ENCODE measurements around the gene GIMAP8.
A peak's percentile ranks its signal among the peaks of the same experiment; 100 is the strongest.
"Not testable (repeated sequence)": the region's sequence is repeated elsewhere in the genome, so short reads cannot be mapped to it uniquely, and the experiment has no call there.

Gene GIMAP8

DNA sequence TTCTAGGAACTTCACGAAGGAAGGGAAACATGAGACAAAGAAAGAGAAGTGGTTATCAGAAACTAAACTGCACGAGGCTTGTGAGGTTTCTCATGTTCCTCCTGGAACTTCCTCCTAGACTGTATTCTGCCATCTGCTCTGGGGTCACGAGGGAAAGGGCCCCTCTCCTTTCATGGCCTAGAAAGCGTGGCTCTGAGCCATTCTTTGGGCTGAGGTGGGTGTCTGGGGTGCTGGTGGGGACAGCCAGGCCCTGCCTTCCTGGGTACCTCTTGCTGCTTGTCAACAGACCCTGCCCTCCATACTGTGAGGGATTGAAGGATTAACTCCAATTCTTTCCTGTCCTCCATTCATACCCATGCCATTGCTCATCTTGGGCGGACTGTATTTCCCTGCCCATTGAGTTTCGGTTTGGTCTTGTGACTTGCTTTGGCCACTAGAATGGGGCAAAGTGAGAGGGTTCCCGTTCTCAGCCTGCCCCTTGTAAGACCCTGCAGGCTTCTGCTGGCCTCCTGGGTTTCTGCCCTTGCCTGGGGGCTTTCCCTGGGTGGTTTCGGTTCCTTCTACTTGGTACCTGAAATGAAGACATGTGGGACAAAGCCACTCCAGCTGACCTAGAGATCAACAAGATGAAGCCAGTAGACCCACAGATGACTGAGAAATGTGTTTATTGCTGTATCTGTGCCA, 14.9 kb upstream of the GIMAP8 start:
- DNase-seq (ENCODE audit: low read depth): no peak

DNA sequence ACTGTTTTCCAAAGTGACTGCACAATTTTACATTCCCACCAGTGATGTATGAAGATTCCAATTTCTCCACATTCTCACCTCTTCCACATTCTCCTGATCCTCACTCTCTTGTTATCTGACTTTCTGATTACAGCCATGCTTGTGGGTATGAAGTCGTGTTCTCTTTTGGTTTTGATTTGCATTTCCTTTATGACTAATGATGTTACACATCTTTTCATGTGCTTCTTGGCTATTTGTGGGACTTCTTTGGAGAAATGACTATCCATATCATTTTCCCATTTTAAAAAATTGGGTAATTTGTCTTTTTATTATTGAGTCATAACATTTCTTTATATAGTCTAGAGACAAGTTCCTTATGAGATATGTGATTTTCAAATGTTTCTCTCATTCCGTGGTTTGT, 10.5 kb upstream of the GIMAP8 start:
- no peak for DNase-seq (ENCODE audit: low read depth)

DNA sequence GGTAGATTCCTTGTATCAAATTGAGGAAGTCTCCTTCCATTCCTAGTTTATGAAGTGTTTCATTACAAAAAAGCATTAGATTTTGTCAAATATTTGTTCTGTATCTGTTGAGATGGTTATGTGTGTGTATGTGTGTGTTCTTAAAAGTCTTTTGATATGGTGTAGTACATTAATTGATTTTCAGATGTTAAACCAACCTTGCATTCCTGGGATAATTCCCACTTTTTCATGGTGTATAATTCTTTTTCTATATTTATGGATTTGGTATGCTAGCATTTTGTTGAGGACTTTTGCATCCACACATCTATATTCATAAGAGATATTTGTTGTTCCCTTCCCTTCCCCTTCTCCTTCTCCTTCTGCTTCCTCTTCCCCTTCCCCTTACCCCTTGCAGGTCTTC, 8.9 kb upstream of the GIMAP8 start:
- DNase-seq (ENCODE audit: low read depth): no peak

DNA sequence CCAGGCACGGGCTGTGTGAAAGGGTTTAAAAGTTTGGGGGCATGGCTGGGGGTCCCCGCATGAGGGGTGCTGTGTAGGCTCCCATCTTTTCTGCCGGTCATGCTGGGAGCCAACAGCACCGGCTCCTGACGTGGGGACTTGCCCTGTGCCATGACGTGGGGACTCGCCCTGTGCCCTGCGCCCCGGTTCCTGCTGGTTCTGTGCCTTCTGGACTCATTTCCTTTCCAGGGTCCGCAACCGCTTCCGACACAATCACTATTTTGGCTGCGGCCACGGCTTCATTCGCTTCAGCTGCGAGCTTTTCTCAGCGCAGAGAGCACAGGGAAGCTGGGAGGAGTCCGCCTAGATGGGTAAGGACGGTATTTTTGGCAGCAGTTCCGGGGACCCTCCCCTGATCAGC, 7.6 kb upstream of the GIMAP8 start:
- no peak for DNase-seq (ENCODE audit: low read depth)

DNA sequence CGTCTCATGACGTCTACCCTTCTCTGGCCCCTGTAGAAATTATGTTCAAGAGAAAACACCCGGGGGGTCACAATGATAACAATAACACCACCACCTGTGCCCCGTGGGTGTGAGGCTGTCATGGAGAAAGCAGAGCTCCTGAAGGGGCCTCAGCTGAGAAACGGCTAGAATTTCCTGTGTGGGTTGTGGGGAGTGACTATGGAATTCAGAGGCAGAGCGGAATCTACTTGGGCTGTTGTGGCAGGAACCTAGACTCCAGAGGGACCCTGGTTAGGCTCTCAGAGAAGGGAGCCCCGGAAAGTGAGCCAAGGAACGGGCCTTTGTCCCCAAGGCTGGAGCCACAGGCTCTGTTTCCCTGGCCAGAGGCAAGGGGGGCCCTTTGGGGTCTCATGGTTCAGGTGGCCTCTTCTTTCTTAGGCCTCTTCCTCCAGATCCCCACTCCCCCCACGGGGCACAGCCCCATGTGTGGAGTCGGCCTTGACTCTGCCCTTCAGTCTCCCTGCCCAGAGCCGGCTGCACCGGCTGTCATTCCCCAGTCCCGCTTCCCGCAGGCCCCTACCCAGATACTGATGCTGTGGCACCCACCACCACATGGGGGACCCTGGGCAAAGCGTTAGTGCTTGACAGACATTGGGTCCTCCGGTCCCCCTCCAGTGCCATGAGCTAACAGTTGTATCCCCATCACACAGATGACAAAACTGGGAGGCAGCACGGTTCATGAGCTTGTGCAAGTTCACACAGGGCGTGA, 6.5 kb upstream of the GIMAP8 start:
- DNase-seq (ENCODE audit: low read depth): no peak

DNA sequence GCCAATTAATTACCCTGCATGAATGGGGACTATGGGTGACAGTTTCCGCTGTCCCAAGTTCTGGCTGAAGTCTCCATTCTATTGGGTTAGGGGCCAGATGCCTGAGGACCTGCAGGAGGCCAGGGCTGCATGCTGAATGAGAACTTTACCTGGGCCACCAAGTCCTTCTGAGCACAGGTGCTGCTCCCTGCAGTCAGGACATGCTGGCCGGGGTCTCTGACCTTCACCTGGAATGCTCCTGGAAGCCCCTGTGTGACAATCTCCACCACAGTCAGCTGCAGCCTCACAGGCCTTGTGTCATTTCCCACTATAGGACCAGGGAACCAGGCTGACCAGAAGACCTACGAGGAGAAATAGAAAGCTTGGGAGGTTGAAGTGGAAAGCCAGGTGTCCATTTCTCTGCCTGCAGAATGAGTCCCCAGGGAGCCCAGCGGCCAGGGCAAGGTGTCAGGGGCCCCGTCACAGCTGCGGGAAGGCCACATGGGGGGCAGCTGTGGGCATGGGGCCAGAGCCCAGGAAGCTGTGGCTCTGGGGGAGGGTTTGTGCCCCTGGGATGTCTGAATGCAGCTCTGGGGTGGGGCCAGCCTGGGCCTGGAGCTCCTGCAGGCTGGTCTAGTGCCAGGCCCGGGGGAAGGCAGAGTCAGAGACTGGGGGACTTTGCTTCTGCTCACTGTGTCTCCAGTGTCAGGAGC, 5.6 kb upstream of the GIMAP8 start:
- DNase-seq (ENCODE audit: low read depth): no peak

DNA sequence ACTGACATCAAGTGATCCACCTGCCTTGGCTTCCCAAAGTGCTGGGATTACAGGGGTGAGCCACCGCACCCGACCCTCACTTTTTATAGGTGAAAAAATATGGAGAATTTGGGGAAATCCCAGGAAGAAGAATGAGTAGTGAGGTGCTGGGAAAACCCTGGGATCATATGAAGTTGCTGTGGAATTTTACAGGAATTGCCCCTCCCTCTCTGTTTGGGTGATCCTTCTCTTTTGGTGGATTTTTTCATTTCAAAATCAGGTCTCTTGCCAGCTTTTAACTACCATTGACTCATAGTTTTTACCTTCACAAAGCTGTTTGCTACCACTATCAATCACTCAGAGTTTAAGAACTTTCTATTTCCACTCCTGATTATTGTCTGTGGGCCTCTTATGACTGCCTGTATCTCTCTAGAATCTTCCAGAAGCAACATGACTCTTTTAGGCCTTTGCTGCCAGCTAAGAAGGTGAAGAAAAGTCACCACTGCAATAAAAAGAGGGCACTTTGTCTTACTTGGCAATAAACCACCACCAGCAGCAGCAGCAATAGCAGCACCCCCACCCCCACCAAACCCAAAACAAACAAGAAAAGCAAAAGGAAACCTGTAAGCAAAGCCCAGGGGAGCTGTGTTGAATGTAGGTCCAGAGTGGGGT, 4.0 kb upstream of the GIMAP8 start:
- no peak for DNase-seq (ENCODE audit: low read depth)

DNA sequence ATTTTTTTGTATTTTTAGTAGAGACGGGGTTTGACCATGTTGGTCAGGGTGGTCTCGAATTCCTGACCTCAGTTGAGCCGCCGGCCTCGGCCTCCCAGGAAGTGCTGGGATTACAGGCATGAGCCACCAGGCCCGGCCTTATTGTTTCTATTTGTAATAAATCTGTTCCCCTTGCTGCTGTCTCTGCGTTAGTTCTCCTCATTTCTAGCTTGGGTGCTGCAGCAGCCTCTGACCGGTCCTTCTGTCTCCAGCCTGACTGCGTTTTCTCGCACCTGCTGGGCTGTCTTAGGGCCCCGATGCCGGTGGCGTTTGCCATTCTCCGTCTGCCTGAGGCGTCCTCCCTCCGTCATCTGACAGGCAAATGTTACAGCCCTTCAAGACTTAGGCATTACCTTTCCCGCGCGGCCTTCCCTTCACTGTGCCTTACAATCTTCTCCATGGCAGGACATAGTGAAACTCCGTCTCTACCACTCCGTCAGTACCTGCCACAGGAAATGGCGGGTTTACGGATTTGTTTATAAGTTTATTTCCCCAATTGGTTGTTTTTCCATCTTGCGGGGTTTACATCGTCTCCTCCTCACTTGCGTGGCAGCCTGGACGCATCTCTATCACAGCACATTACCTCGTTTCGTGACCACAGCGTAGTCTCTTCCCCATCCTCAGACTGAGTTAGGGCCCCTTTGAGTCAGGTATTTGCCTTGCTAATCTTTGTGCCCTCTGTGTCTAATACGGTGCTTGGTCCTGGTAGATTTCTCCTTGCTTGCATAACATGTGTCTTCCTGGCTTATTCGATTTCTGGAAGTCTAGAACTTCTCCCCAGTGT, 2.3 kb upstream of the GIMAP8 start:
- no peak for DNase-seq (ENCODE audit: low read depth)

DNA sequence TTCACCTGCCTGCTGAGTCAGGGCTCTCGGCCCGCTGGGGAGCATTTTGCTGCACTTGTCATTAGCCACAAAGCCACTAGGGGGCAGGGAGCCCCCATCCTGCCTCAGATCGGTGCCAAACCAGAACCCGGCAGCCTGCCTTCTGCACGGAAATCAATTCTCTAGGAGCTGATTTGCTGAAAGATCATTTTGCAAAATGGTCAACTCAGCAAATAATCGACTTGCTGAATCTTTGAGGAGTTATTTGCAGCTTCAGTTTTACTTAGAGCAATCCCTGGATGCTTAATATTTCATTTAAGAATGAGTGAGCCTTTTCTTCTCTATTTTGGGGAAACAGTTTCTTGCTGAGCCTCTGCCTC, 1.7 kb upstream of the GIMAP8 start:
- peak; percentile 54 for DNase-seq (ENCODE audit: low read depth)

DNA sequence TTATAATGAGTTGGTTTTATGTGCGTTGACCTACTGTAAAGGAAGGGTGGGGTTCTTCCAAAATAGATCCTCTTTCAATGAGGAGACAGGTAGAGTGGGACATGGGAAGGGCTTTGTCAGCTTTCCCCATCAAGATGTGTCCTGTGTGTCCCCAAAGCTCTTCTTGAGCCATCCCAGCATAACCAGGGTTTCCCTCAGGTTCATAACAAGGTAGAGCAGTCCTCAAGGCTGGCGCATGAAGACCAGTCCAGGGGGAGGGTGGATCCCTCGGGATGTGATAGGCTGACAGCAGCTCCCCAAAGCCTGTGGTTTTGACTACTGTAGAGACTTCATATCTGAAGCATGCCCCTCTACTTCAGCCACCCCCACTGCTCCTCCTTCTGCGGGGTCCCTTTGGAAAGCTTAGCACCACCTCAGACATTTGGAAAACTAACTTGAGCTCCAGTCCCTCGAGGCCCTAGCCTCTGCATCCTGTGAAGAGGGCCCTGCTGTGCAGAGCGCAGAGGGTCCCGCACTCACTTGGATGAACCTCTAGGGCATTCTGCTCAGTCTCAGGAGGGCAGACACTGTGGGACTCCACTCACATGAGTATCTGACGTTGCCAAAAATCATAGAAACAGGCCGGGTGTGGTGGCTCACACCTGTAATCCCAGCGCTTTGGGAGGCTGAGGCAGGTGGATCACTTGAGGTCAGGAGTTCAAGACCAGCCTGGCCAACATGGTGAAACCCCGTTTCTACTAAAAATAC, 1.1 kb upstream of the GIMAP8 start:
- DNase-seq (ENCODE audit: low read depth): no peak

DNA sequence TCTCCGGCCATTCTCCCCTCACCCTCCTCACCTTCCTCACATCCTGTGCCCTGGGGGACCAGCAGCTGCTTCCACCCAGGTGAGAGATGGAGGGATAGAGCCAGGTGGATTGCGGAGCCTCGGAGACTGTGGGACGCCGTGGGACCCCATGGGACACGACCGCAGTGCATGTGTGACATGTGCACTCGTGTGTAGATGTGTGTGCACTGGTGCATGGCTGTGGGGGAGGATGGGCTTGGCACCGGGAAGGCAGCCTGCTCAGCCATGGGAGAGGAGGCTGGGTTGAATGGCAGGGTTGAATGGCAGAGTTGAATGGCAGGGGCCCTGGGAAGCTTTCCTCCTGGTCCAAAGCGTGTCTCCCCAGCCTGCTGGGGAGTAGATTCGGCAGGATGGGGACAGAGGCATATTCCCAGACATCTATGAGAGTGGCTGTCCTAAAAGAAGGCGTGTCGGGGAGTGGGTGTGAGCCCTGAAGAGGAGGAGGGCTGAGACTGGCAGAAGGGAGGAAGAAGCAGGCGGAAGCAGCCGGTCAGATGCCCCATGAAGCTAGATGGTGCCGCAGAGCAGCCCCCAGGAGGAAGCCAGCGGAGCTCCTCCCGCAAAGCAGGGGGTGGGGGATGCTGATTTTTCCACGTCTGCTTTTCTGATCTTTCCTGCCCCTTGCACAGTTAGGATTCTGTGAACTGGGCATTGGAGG, 815 bp downstream of the GIMAP8 start:
- no peak for DNase-seq (ENCODE audit: low read depth)

DNA sequence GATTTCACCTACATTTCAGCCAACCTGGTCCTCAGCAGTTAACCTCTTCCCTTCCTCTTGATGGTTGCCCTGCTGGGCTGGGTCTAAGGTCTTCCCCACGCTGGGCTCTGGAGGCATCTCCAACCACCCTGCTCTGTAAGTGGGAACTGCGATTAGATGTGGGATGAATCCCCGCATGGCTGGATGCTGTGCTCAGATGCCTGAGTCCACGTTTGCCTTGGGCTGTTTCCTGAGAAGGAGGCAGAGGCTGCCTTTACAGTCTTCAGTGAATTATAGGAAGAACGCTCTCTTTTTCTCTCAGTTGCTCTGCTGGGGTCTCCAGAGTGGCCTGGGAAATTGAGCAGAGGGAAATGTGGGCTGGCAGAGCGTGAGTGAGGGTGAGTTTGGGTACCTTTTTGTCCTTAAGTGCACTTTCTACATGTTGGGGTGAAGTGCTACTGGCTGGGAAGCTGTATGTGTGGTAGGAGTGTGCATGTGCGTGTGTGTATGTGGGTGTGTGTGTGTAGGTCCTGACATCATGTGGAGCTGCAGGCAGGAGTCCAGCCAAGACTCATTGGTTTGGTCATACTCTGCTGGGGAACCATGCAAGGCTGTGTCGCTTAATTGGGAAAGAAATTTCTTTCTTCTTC, 1.5 kb downstream of the GIMAP8 start:
- no peak for DNase-seq (ENCODE audit: low read depth)

DNA sequence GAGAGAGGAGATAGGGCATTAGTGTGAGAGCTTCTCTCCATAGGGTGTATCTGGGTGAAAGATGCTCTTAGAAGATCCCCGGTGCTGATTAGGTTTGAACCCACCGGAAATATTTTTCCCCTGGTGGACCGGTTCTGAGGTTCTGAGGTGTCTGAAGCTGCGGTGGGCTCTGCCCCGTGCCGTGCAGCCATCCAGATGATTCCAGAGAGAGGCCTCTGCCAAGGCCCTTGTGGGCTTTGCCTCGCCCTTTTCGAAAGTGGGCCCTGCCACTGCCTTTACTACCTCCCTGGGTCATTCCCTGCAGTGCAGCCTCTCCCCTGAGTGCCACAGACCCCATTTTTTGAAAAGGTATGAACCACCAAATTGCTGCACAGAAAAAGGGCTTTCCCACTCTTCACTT, 2.8 kb downstream of the GIMAP8 start:
- no peak for DNase-seq (ENCODE audit: low read depth)

DNA sequence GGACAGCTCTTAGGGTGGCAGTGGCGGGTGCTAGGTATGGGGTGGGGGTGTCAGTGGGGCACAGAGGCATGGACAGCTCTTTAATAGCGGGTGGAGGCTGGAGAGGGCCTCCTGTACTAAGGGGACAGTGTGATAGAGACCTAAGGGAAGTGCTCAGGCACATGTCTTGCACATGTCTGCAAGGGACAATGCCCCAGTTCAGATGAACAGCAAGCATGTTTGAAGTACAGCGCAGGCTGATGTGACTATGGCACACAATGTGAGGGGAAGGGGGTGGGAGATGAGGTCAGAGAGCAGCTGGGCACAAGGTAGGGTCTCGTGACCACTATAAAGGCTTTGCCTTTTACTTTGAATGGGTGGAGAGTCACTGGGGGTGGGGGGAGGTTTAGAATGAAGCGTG, 3.5 kb downstream of the GIMAP8 start:
- DNase-seq (ENCODE audit: low read depth): no peak

DNA sequence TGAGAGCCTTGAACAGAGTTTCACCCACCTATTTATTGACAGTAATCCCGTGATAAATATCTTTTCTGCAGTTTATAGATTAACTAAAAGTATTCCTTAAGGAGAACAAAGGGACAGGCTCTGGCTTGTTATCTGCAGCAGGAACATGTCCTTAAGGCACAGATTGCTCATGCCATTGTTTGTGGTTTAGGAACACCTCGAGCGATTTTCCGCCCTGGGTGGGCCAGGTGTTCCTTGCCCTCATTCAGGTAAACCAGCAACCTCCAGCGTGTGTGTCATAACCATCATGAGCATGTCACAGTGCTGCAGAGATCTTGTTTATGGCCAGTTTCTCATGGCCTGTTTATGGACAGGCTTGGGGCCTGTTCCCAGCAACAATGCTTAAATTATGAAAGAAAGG, 6.6 kb downstream of the GIMAP8 start:
- not testable (repeated sequence) for DNase-seq (ENCODE audit: low read depth)

DNA sequence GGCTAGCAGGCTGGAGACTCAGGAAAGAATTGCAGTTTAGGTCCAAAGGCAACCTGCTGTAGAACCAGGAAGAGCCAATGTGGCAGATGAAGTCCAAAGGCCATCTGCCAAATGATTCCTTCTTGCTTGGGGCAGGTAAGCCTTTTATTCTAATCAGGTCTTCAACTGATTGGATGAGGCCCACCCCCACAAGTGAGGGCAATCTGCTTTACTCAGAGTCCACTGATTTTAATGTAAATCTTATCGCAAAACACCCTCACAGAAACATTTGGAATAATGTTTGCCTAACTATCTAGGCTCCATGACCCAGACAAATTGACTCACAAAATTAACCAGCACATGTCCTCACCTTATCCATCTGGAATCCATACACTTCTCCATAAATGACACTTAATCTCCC, 7.8 kb downstream of the GIMAP8 start:
- DNase-seq (ENCODE audit: low read depth): no peak

DNA sequence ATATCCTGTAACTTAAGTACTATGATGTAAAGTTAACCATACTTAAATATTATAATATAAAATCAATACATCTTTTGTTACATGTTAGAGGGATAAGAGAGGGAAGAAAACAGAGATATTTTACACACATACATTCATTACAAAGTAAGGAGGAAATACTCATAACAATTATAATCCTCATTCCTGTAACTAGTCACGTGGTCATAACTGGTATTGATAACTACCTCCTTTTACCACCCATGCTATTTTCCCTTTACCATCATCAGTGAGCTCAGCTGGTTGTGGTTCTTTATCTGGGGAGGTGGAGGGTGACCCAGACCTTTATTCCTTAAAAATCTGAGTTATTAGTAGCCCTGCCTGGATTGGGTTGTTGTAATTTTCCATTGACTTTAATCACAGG, 8.3 kb downstream of the GIMAP8 start:
- no peak for DNase-seq (ENCODE audit: low read depth)

DNA sequence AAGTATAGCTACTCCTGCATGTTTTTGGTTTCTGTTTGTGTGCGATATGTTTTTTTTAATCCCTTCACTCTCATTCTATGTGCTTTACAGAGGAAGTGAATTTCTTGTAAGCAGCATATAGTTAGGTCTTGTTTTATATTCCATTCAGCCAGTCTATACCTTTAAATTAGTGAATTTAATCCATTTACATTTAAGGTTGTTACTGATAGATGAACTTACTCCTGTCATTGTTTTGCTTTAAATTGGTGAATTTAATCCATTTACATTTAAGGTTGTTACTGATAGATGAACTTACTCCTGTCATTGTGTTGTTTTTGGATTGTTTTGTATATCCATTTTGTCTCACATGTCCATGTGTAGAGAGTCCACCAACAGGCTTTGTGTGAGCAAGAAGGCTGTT, 11.1 kb downstream of the GIMAP8 start:
- no peak for DNase-seq (ENCODE audit: low read depth)

DNA sequence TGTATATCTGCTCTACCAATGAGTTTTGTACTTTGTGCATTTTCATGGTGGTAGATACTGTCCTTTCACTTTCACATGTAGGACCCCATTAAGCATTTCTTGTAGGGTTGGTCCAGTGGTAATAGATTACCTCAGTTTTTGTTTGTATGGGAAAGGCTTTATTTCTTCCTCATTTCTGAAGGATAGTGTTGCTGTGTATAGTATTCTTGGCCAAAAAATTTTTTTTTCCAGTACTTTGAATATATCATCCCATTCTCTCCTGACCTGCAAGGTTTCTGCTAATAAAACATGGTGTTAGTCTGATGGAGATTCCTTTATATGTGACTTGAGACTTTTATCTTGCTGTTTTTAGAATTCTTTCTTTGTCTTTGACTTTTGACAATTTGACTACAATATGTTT, 12.0 kb downstream of the GIMAP8 start:
- DNase-seq (ENCODE audit: low read depth): no peak

DNA sequence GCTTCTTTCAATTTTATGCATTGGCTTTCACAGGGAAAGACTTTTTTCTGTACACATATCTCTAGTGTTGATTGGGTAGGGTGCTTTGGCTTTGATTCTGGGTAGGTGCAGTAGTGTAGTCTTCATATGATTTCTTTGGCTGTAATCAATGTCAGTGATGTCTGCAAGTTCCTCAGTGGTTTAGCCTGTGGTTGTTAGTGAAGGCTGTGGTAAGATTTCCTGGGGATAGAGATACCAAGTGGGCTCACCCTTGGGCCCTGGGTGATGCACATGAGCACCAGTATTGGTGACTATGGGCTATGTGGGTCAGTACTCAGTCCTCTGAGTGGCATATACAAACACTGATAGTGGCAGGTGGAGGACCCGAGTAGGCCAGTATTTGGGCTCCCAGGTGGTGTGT, 13.0 kb downstream of the GIMAP8 start:
- no peak for DNase-seq (ENCODE audit: low read depth)

Measured in EH (cell line).